Measurements from ENCODE around the gene FAM13C. TPM values are rescaled to one million over a fixed set of nuclear protein-coding genes. Genes with fewer than 3 reads are reported as not detected.

The FAM13C gene
- total RNA-seq, 1 experiment from 2014 or later: 0.07 TPM

- Histone ChIP-seq H3K4me2 (ENCODE audit: low read length) (no peak overlapping the region), H3K9me3 (ENCODE audit: low read length) (no peaks in the 10 kb centered on the region), H2AFZ (ENCODE audit: low read length) (no peak overlapping the region), H3F3A (ENCODE audit: low read length, unreplicated experiment) (no peaks in the 10 kb centered on the region), H3K4me1 (ENCODE audit: insufficient read depth, low read length) (no peaks in the 10 kb centered on the region), H3K36me3 (ENCODE audit: low read depth, low read length) (no peaks in the 10 kb centered on the region), H3K9me2 (replicated peaks; ENCODE audit: low read length) (0 out of 2 replicates have a peak, but pooled peaks cover 4% of the 10 kb centered on the region), H3K9ac (ENCODE audit: low read length) (no peak overlapping the region), H4K20me1 (ENCODE audit: low read length) (no peaks in the 10 kb centered on the region), H3K4me3 (ENCODE audit: low read length) (no peak overlapping the region), H3K27ac (ENCODE audit: low read length) (no peak overlapping the region), H3K79me2 (ENCODE audit: low read length) (no peaks in the 10 kb centered on the region), H3K27me3 (ENCODE audit: low read length) (0 out of 2 replicates have a peak, but pooled peaks cover 5% of the 10 kb centered on the region)
- CTCF ChIA-PET: no interaction called here
- intact Hi-C loops (cut with micrococcal nuclease): no loop called here
- POLR2A ChIA-PET (ENCODE audit: unreplicated experiment): no interaction called here
- no peak for ATAC-seq
- TF ChIP-seq EZH2phosphoT487 (IDR thresholded peaks at IDR 0.05; ENCODE audit: borderline replicate concordance, low read length) (no peak), EZH2 (IDR thresholded peaks at IDR 0.05; ENCODE audit: low read length, unreplicated experiment) (no peak)
- TF ChIP-seq, protein P1, sequence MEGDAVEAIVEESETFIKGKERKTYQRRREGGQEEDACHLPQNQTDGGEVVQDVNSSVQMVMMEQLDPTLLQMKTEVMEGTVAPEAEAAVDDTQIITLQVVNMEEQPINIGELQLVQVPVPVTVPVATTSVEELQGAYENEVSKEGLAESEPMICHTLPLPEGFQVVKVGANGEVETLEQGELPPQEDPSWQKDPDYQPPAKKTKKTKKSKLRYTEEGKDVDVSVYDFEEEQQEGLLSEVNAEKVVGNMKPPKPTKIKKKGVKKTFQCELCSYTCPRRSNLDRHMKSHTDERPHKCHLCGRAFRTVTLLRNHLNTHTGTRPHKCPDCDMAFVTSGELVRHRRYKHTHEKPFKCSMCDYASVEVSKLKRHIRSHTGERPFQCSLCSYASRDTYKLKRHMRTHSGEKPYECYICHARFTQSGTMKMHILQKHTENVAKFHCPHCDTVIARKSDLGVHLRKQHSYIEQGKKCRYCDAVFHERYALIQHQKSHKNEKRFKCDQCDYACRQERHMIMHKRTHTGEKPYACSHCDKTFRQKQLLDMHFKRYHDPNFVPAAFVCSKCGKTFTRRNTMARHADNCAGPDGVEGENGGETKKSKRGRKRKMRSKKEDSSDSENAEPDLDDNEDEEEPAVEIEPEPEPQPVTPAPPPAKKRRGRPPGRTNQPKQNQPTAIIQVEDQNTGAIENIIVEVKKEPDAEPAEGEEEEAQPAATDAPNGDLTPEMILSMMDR (conservative IDR thresholded peaks at IDR 0.05; ENCODE audit: low read depth, low read length): no peak
- no TSS peak for BruUV-seq (replicated peaks)
- no peak for DNase-seq
Measured at GRCh38 chr10:59373071-59373470, 10.7 kb upstream of the FAM13C start.

DNA sequence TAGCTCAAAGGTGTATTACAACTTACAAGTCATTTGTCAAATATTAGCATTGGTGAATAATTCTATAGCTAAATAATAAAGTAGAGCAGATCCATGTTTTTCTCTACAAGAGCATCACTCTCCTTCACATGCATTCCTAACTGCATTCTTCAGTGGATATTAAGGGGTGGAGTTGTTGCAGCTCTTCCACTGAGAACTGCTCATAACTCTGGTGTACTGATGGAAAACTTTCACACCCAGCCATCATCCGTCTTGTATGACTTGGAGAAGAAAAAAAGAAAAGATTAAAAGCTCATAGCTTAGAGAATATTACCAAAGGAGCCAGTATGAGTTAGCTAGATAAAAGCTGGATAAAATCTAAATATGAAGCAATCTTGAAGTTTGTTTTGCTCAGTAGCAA is 10.2 kb upstream of the FAM13C start:
- Histone ChIP-seq H3K9ac (ENCODE audit: low read length) (no peak overlapping the region), H2AFZ (ENCODE audit: low read length) (no peak overlapping the region), H3K4me3 (ENCODE audit: low read length) (no peak overlapping the region), H3K27ac (ENCODE audit: low read length) (no peak overlapping the region), H3K4me2 (ENCODE audit: low read length) (no peak overlapping the region), H3K79me2 (ENCODE audit: low read length) (no peaks in the 10 kb centered on the region), H3K9me3 (ENCODE audit: low read length) (no peaks in the 10 kb centered on the region), H3K36me3 (ENCODE audit: low read depth, low read length) (no peaks in the 10 kb centered on the region), H3K27me3 (ENCODE audit: low read length) (0 out of 2 replicates have a peak, but pooled peaks cover 5% of the 10 kb centered on the region), H3K9me2 (replicated peaks; ENCODE audit: low read length) (0 out of 2 replicates have a peak, but pooled peaks cover 4% of the 10 kb centered on the region), H3F3A (ENCODE audit: low read length, unreplicated experiment) (no peaks in the 10 kb centered on the region), H4K20me1 (ENCODE audit: low read length) (no peaks in the 10 kb centered on the region), H3K4me1 (ENCODE audit: insufficient read depth, low read length) (no peaks in the 10 kb centered on the region)
- ATAC-seq (no peak), DNase-seq (no peak)
- no TSS peak for BruUV-seq (replicated peaks)
- intact Hi-C loops (cut with micrococcal nuclease): no loop called here
- CTCF ChIA-PET: no interaction called here
- TF ChIP-seq, protein P1 (conservative IDR thresholded peaks at IDR 0.05; ENCODE audit: low read depth, low read length): no peak
- TF ChIP-seq EZH2 (IDR thresholded peaks at IDR 0.05; ENCODE audit: low read length, unreplicated experiment): no peak
- TF ChIP-seq EZH2phosphoT487 (IDR thresholded peaks at IDR 0.05; ENCODE audit: borderline replicate concordance, low read length): no peak
- POLR2A ChIA-PET (ENCODE audit: unreplicated experiment): interaction anchor here (0.5 kb wide), 1 partner anchor 31 kb away, joined by 3 read pairs; no protein-coding TSS in a partner anchor

- Histone ChIP-seq H3K27me3 (ENCODE audit: low read length) (peaks cover 25% of the 10 kb centered on the region), H2AFZ (ENCODE audit: low read length) (no peak overlapping the region), H3K9me2 (replicated peaks; ENCODE audit: low read length) (no peaks in the 10 kb centered on the region), H4K20me1 (ENCODE audit: low read length) (no peaks in the 10 kb centered on the region), H3K4me2 (ENCODE audit: low read length) (no peak overlapping the region), H3F3A (ENCODE audit: low read length, unreplicated experiment) (no peaks in the 10 kb centered on the region), H3K79me2 (ENCODE audit: low read length) (no peaks in the 10 kb centered on the region), H3K9me3 (ENCODE audit: low read length) (no peaks in the 10 kb centered on the region), H3K4me3 (ENCODE audit: low read length) (no peak overlapping the region), H3K27ac (ENCODE audit: low read length) (no peak overlapping the region), H3K36me3 (ENCODE audit: low read depth, low read length) (no peaks in the 10 kb centered on the region), H3K4me1 (ENCODE audit: insufficient read depth, low read length) (peaks cover 11% of the 10 kb centered on the region), H3K9ac (ENCODE audit: low read length) (no peak overlapping the region)
- no peak for ATAC-seq
- ChIA-PET POLR2A (ENCODE audit: unreplicated experiment) (no interaction called here), CTCF (no interaction called here)
- no TSS peak for BruUV-seq (replicated peaks)
- DNase-seq: no peak
- TF ChIP-seq EZH2 (IDR thresholded peaks at IDR 0.05; ENCODE audit: low read length, unreplicated experiment) (no peak), EZH2phosphoT487 (IDR thresholded peaks at IDR 0.05; ENCODE audit: borderline replicate concordance, low read length) (no peak)
- TF ChIP-seq, protein P1 (conservative IDR thresholded peaks at IDR 0.05; ENCODE audit: low read depth, low read length): no peak
- intact Hi-C loops (cut with micrococcal nuclease): no loop called here
Measured at GRCh38 chr10:59366290-59366689, 3.9 kb upstream of the FAM13C start.

All from PC-3 (cell line).